WTC11 (cell line): Measurements from ENCODE around the gene P2RY12. TPM values are rescaled to one million over a fixed set of nuclear protein-coding genes. Genes with fewer than 3 reads are reported as not detected.

Source experiments
- ATAC-seq: fragments of 200-7000 bp; cut with Tn5 transposase; 2 replicates; pipeline ENCODE4 v1.10.0; 2021; ENCODE audit warnings: mild to moderate bottlenecking, moderate library complexity
- CTCF ChIA-PET: fragments of 300-600 bp; sonication (Branson Sonifier 250); formaldehyde crosslinking; loops from one replicate; lab custom pipeline; 2021; ENCODE audit warnings: antibody characterized with exemption; lab: Charles Lee
- POLR2A ChIA-PET: fragments of 350-600 bp; sonication (Branson Sonifier 250); formaldehyde crosslinking; loops from one replicate; lab custom pipeline; 2021; ENCODE audit warnings: antibody characterized with exemption; lab: Charles Lee
- DNase-seq: peaks from one replicate; pipeline ENCODE4 v3.0.0; 2021; ENCODE audit warnings: low spot score
- H3K27ac Mint-ChIP-seq: 2 replicates; pipeline ENCODE4 v1.8.0; 2021; ENCODE audit warnings: mixed read lengths
- H3K27me3 Mint-ChIP-seq: 2 replicates; pipeline ENCODE4 v1.8.0; 2021; ENCODE audit warnings: low read depth, mild to moderate bottlenecking, moderate library complexity, mixed read lengths
- H3K36me3 Mint-ChIP-seq: 2 replicates; pipeline ENCODE4 v1.8.0; 2021; ENCODE audit warnings: mixed read lengths
- H3K4me1 Mint-ChIP-seq: 2 replicates; pipeline ENCODE4 v1.8.0; 2022; ENCODE audit warnings: mixed read lengths
- H3K4me3 Mint-ChIP-seq: 2 replicates; pipeline ENCODE4 v1.8.0; 2021; ENCODE audit warnings: mild to moderate bottlenecking, moderate library complexity, mixed read lengths
- H3K9me3 Mint-ChIP-seq: 2 replicates; pipeline ENCODE4 v1.8.0; 2021; ENCODE audit warnings: mixed read lengths
- AFF4 ChIP-seq: sonication (generic); formaldehyde crosslinking; IDR thresholded peaks from 2 replicates; pipeline ENCODE4 v1.8.1; 2023; ENCODE audit warnings: mild to moderate bottlenecking, missing genetic modification reagents, borderline replicate concordance
- ARID4B ChIP-seq: sonication (generic); formaldehyde crosslinking; IDR thresholded peaks from 2 replicates; pipeline ENCODE4 v1.8.0; 2023; ENCODE audit warnings: missing genetic modification reagents, mild to moderate bottlenecking, borderline replicate concordance
- ERG ChIP-seq: fragments of 250-450 bp; sonication (Bioruptor Pico); IDR thresholded peaks from 2 replicates; pipeline ENCODE4 v1.8.0; 2021; ENCODE audit warnings: mild to moderate bottlenecking
- ETV6 ChIP-seq: sonication (generic); formaldehyde crosslinking; IDR thresholded peaks from 2 replicates; pipeline ENCODE4 v1.8.1; 2022; ENCODE audit warnings: mild to moderate bottlenecking, missing genetic modification reagents
- FOXP1 ChIP-seq: sonication (generic); formaldehyde crosslinking; IDR thresholded peaks from 2 replicates; pipeline ENCODE4 v1.8.0; 2022; ENCODE audit warnings: missing genetic modification reagents, mild to moderate bottlenecking, moderate library complexity, borderline replicate concordance
- HMGA2 ChIP-seq: fragments of 250-450 bp; sonication (Bioruptor Pico); IDR thresholded peaks from 2 replicates; pipeline ENCODE4 v1.4.0; 2021; ENCODE audit warnings: mild to moderate bottlenecking, moderate library complexity
- HMGXB4 ChIP-seq: sonication (generic); formaldehyde crosslinking; IDR thresholded peaks from 2 replicates; pipeline ENCODE4 v1.8.1; 2023; ENCODE audit warnings: mild to moderate bottlenecking, moderate library complexity, missing genetic modification reagents
- JAZF1 ChIP-seq: fragments of 250-450 bp; sonication (Bioruptor Pico); IDR thresholded peaks from 2 replicates; pipeline ENCODE4 v1.9.0; 2021; ENCODE audit warnings: moderate library complexity, mild to moderate bottlenecking, inconsistent platforms
- JUN ChIP-seq: sonication (generic); formaldehyde crosslinking; IDR thresholded peaks from 2 replicates; pipeline ENCODE4 v1.8.0; 2023; ENCODE audit warnings: mild to moderate bottlenecking, missing genetic modification reagents
- OVOL2 ChIP-seq: fragments of 250-450 bp; sonication (Bioruptor Pico); IDR thresholded peaks from 2 replicates; pipeline ENCODE4 v1.9.0; 2021; ENCODE audit warnings: mild to moderate bottlenecking, borderline replicate concordance
- SMAD3 ChIP-seq: sonication (generic); formaldehyde crosslinking; IDR thresholded peaks from 2 replicates; pipeline ENCODE4 v1.8.0; 2022; ENCODE audit warnings: missing genetic modification reagents, mild to moderate bottlenecking, borderline replicate concordance
- TEAD1 ChIP-seq: sonication (generic); formaldehyde crosslinking; IDR thresholded peaks from 2 replicates; pipeline ENCODE4 v1.8.0; 2022; ENCODE audit warnings: mild to moderate bottlenecking, missing genetic modification reagents
- TEAD4 ChIP-seq: sonication (generic); formaldehyde crosslinking; IDR thresholded peaks from 2 replicates; pipeline ENCODE4 v1.8.0; 2022; ENCODE audit warnings: mild to moderate bottlenecking, missing genetic modification reagents
- USF1 ChIP-seq: sonication (generic); formaldehyde crosslinking; IDR thresholded peaks from 2 replicates; pipeline ENCODE4 v1.8.0; 2022; ENCODE audit warnings: mild to moderate bottlenecking, missing genetic modification reagents
- ZBTB43 ChIP-seq: sonication (generic); formaldehyde crosslinking; IDR thresholded peaks from 2 replicates; pipeline ENCODE4 v1.8.1; 2023; ENCODE audit warnings: mild to moderate bottlenecking, missing genetic modification reagents
- ZNF232 ChIP-seq: sonication (generic); formaldehyde crosslinking; IDR thresholded peaks from 2 replicates; pipeline ENCODE4 v1.8.0; 2022; ENCODE audit warnings: mild to moderate bottlenecking, missing genetic modification reagents
- ZNF263 ChIP-seq: sonication (generic); formaldehyde crosslinking; IDR thresholded peaks from 2 replicates; pipeline ENCODE4 v1.8.1; 2022; ENCODE audit warnings: low read depth, mild to moderate bottlenecking, moderate library complexity, missing genetic modification reagents
- ZNF317 ChIP-seq: sonication (generic); formaldehyde crosslinking; IDR thresholded peaks from 2 replicates; pipeline ENCODE4 v1.8.1; 2023; ENCODE audit warnings: low read depth, mild to moderate bottlenecking, moderate library complexity, missing genetic modification reagents, borderline replicate concordance
- ZNF532 ChIP-seq: fragments of 250-450 bp; sonication (Bioruptor Pico); IDR thresholded peaks from 2 replicates; pipeline ENCODE4 v1.9.0; 2021; ENCODE audit warnings: mild to moderate bottlenecking, borderline replicate concordance
- total RNA-seq: library from RNA; stranded (reverse); gene quantifications from 3 replicates; pipeline ENCODE4 v1.2.3, GENCODE V29; 2021

Gene P2RY12
- total RNA-seq, 1 experiment from 2014 or later: not detected

- no peak for TF ChIP-seq ZBTB43 (CRISPR knock-in tag)
Measured at GRCh38 chr3:151383111-151383510, 1.4 kb downstream of the P2RY12 start (continued).

- H3K9me3 Mint-ChIP-seq: no peaks in the 10 kb centered on the region
- H3K4me1 Mint-ChIP-seq: peaks cover 5% of the 10 kb centered on the region
- no peaks in the 10 kb centered on the region for H3K27me3 Mint-ChIP-seq
- no peak overlapping the region for H3K4me3 Mint-ChIP-seq
- H3K36me3 Mint-ChIP-seq: peaks cover 22% of the 10 kb centered on the region
- ChIA-PET POLR2A (no interaction called here), CTCF (interaction anchor here (0.8 kb wide), 1 partner anchor 35 kb away, joined by 3 read pairs; no protein-coding TSS in a partner anchor)
- no peak overlapping the region; the same call in 1 of the 2 replicates for H3K27ac Mint-ChIP-seq
- DNase-seq (no peak), ATAC-seq (no peak)
- TF ChIP-seq HMGA2: no peak
- TF ChIP-seq ETV6 (CRISPR knock-in tag): no peak
- no peak for TF ChIP-seq ZNF317
- no peak for TF ChIP-seq ZNF263 (CRISPR knock-in tag)
- TF ChIP-seq USF1 (CRISPR knock-in tag): no peak
- no peak for TF ChIP-seq ARID4B
- TF ChIP-seq ZNF532 (CRISPR knock-in tag): no peak
- TF ChIP-seq SMAD3 (CRISPR knock-in tag): no peak
- no peak for TF ChIP-seq JAZF1 (CRISPR knock-in tag)
- no peak for TF ChIP-seq JUN (CRISPR knock-in tag)
- TF ChIP-seq FOXP1 (CRISPR knock-in tag): no peak
- no peak for TF ChIP-seq AFF4 (CRISPR knock-in tag)
- TF ChIP-seq HMGXB4 (CRISPR knock-in tag): no peak
- TF ChIP-seq TEAD4 (CRISPR knock-in tag): no peak
- no peak for TF ChIP-seq ZNF232 (CRISPR knock-in tag)
- TF ChIP-seq ERG: no peak
- no peak for TF ChIP-seq OVOL2 (CRISPR knock-in tag)
- TF ChIP-seq TEAD1 (CRISPR knock-in tag): no peak
Measured at GRCh38 chr3:151382671-151383070, 1.9 kb downstream of the P2RY12 start.
